Left kidney (tissue), 2 donors: ENCODE data around the gene NGEF. TPM values are rescaled to one million over a fixed set of nuclear protein-coding genes. Genes with fewer than 3 reads are reported as not detected.

Experiments used
- DNase-seq: peaks from one replicate; pipeline ENCODE4 v3.0.0-alpha.2; 2013
- polyA plus RNA-seq: library from polyadenylated mRNA; unstranded; fragments of 120-200 nt; gene quantifications from one replicate; pipeline ENCODE4 v1.2.1, GENCODE V29; 2013; ENCODE audit not compliant: insufficient read length

The NGEF gene
- polyA plus RNA-seq, 1 donor, result 1.7 TPM

DNA sequence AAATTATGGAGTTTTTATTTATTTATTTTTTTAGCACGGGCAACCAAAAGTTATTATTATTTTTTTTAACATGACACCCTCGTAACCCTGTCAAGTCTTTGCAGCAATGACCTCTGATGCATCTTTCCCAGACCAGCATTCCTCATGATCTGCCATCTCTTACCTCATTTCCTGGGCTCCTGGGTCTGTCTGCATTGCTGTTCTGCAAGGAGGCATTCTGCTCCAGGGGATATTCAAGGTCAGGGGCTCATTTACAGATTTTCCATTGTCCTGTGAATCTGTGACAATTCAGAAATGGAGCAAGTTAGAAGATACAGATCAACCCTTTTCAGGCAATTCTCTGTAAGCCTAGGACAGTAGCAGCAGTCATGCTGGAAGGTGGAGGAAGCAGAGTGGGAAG, 43.0 kb downstream of the NGEF start:
- no peak for DNase-seq

DNA sequence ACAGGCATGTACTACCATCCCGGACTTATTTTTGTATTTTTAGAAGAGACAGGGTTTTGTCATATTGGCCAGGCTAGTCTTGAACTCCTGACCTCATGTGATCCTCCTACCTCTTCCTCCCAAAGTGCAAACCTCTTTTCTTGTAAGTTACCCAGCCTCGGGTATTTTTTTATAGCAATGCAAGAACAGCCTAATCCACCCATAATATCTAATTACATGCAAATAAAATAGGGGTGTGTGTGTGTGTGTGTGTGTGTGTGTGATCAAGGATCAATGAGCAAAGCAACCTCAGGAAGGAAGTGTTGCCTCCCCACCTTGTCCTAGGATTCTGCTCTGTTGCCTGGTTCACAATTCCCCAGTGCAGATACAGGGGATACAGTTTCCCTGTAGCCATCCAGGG, 45.6 kb downstream of the NGEF start:
- no peak for DNase-seq

DNA sequence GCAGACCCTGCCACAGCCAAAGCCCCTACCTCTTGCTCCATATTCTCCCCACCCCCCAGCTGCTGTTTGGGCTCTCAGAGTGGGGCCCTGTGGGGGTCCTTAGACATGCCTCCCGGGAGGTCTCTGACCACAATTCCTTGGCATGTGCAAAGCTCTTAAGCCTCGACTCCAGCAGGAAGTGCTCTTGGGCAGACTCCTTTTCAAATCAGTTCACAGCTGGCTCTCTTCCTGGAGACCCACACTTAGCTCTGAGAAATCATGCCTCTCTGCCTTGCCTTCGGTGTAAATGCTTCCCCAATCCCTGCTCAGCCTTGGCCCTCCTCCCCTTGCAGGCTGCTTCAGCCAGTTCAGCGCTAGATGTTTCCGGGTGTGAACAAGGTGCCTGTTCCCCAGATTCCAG, 46.9 kb downstream of the NGEF start:
- DNase-seq, result no peak

DNA sequence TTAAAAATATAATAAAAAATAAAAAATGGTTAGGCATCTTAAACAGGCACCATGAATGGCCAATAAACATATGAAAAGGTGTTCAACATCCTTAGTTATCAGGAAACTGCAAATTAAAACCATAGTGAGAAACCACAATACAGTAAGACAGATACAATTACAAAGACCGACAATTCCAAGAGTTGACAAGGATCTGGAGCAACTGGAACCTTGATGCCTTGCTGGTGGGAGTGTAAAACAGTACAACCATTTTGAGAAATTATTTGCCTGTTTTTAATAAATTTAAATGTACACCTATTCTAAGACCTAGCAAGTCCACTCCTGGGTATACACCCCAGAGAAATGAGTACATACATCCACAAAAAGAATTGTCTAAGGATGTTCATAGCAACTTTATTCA, 49.1 kb downstream of the NGEF start:
- DNase-seq, result no peak

DNA sequence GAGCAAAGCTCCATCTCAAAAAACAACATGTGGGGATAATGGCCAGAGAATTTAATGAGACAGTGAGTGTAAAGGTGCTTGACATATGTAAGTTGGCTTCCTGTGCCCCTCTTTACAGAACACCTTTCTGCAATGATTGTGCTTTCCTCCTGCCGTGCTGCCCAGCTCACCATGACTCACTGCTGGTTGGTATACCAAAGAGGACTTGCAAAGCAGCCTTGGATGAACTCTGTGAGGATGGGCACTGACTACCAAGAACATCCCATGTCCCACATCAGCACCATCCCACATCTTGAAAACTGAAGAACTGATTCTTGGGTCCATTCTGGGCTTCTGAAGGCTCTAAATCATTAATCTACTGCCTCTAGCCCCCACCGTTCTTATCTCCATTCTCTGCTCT, 52.2 kb downstream of the NGEF start:
- no peak for DNase-seq

DNA sequence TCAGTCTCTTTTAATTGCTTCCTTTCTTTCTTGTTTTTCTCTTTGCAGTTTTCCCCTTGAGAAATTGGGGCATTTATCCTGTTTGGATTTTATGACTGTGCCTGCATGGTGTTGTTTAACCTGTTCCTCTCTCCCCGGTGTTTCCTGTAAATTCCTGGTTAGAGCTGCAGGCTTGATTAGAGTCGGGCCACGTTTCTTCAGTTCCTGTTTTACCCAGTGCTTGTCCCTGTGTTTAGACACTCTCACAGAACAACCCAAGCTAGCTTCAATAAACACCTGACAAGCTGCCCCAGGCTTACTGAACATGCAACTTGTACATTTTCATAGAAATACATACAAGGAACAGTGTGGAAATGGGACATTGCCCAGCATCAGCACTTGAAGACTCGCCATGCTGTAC, 53.9 kb downstream of the NGEF start:
- no peak for DNase-seq

DNA sequence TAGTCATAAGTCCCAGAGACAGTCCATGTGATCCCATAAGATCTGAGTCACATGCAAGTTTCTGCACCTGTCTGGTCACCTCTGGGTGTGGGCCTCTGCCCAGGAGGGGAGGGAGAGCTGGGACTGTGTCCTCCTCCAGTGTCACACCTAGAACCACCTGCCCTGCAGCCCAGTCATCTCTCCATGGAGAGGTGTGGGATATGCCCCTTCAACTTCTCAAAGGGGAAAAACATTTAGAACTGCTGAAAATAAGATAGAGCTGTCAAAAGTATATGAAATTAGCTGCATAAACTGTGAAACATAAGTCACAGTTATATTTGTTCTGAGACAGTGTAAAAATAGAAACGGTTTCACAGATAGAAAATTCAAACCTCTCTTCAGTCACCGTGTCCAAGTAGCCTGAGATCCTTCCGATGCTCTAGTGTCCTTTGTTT, 55.4 kb downstream of the NGEF start:
- no peak for DNase-seq

DNA sequence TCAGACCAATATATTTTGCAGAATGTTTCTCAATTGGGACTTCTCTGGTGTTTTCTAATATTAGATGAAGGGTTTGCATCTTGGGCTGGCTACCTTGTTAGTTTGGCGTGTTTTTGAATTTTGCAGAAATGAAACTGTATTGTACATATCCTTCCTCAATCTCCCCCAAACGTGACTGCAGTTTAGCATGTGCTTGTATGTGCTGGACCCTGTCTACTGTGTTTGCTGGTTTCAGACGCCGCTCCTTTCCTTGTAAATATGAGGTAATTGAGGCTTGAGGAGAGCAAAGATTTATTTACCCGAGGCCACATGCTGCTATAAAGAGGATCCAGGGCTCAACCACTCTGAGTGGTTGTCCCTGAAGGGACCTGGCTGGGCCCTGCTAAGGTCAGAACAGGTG, 57.2 kb downstream of the NGEF start:
- DNase-seq, result no peak

DNA sequence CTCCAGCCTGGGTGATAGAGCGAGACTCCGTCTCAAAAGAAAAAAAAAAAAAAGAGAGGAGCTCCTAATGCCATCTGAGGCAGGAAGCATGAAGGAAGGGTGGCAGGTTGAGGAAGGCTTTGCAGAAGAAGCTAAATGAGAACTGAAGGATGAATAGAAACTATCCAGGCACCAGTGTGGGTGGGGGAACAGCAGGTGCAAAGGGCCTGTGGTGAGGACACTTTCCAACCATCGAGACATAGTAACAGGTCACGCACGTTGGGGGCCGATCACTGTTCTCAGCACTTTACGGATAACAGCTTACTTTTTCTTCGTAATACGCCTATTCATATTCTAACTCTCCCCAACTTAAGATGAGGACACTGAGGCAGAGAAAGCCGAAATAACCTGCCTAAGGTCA, 58.4 kb downstream of the NGEF start:
- DNase-seq, result no peak

DNA sequence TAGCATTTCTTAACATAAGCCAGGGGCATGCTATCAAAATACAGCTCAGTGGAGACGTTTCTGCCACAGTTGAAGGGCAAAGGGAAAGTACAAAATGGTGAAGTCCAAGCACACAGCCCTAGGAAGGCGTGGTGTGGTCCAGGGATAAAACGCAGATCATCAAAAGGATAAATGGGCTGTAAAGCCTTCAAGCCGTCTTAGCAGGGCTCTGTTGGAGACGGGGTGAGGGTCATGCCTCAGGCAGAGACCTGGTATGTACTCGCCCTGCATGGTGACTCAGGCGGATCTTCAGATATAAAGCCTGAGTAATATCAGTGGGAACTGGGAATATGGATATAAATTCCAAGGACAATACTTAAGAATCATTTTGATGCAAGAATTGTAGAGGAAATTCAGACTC, 61.2 kb downstream of the NGEF start:
- DNase-seq, result no peak

DNA sequence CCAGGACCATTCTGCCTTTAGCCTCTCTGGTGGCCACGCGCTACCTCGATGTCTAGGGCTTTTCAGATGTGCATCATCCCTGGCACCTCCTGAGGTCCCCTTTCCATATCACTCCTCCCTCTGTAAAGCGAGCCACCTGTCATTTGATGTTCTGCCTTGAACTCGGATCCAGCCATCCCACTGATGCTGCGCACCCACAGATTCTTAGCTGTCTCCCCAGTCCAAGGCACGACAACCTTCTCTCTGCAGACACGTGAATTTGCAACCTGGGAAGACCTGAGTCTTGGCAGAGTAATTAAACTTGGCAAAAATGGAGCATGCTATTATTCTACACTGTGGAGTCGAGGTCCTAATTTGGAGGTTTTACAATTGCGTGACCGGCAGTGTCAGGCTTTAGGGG, 61.9 kb downstream of the NGEF start:
- no peak for DNase-seq

DNA sequence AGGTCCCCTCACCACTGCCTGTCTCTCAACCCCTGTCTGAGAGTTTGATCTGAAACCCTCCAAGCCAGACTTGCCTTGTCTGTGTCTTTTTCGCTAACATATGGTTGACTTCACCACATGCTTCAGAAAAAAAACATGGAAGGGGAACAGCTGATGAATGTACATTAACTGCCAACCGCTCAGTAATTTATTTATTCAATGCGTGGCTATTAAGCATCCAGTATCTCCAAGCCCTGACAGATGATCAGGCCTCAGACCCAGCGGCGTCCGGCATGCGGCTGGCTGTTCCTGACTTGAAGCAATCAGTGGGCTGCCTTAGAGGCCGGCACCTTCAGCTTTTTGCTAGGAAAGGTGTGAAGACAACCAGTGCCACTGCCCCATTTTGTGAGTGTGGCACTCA, 62.3 kb downstream of the NGEF start:
- no peak for DNase-seq

DNA sequence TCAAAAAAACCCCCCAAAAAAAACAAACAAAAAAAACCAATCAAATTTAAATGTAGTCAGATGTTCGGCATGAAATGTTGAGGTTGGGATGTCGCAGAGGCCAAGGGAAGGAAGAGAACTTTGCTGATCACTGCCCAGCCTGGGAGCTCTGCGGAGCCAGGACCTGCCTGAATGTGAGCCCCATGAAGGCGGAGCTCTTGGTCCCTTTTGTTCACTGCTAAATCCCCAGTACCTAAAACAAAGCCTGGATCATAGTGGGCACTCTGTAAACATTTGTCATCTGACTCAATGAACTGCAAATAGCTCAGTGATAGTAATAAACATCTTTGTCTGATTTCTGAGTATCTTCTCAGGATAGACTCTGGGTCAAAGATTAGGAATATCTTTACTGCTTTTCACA, 64.0 kb downstream of the NGEF start:
- no peak for DNase-seq

DNA sequence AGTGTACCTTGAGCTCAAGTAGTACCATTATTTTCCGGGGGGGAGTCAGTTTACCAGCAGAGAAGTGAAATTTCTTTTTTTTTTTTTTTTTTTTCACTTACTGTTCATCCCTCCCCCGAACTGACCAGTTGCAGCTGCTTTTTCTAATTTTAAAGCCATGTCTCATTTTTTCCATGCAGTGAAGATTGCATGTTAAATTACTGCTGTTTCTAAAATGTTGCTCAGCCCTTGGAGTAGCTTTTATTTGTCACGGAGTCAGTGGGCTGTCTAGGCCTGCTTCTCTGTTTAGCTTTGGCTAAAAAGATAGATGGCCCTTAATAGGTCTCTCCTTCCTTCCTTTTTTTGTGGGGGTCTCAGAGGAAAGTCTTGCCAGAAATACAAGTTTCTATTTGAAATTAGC, 70.2 kb downstream of the NGEF start:
- no peak for DNase-seq

DNA sequence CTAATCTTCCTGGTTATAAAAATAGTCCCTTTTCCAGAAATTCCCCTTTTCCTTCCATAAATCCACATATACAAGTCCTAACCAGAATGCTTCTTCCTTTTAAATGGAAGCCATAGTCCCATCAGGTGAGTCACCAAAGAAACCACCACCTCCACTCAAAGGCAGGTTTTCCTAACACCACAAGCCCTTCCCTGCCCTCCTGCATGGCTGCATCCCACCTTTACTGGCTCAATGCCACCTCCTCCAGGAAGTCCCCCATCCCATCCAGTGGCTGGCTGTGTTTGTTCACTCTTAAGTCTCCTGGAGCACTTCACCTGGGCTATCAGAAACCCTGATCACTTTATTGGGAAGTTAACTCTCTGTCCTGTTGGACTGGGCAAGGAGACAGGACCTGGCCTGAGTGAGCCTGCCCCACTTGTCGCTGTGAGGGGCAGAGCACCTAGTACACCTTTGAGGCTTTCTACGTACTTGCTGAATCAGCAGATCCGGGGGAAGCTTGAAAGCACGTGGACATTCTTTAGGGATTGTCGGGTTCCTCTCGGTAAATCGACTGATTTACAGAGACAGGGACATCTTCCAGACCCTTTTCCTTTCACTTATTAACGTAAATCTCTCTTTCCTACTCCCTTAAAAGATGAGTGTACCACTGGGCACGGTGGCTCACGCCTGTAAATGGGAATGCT, 71.0 kb downstream of the NGEF start:
- DNase-seq, result no peak

DNA sequence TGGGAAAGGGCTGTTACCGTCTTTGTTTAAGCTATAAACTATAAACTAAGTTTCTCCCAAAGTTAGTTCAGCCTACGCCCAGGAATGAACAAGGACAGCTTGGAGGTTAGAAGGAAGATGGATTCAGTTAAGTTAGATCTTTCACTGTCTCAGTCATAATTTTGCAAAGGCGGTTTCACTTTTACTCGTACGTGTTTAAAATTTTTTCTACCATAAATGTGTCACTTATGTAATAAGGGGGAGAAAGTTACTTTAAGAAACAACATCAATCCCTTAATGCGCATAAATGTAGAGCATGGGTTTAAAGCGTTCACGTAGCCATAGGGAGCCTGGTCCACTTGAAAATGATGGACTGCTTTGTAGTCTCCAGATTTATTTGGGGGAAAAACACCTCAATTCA, 71.7 kb downstream of the NGEF start:
- DNase-seq, result no peak

DNA sequence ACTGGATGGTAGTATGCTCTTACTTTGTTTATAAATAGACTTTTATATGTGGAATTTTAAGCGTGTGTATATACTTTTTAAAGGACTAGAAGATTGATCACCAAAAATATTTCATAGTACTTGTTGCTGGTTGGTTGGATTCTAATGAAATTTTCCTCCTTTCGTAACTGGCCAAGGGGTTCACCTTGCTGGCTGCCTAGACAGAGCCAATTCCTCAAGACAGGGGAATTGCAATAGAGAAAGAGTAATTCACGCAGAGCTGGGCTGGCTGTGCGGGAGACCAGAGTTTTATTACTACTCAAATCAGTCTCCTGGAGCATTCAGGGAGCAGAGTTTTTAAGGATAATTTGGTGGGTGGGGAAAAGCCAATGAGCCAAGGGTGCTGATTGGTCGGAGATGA, 72.3 kb downstream of the NGEF start:
- no peak for DNase-seq

DNA sequence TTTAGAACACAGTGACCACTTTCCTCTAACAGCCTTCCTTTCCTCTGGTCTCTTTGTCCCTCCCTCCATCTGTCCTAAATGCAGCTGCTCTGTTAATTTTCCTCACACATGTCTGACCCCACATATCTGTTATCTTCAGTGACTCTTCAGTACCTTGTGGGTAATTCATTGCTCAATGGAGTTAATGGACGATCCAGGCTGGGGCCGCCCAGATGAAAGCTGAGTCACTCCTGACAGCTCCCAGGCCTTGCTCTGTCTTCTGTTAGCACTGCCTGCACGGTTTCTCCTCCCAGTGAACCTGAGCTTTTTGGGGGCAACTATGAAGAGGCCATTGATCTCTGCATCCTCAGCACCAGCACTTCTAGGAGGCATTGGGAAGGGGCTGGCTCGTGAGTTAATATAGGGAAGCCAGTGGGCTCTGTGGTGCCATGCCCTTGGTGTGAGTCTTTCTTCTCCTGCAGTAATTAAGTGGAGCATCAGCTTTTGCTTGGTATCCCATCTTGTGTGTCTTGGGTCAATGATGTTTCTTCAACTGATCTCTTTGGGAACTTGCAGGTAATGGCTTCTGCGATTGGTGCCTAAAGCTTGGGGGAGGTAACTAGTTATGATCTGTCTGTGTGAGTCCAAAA, 75.7 kb downstream of the NGEF start:
- no peak for DNase-seq

DNA sequence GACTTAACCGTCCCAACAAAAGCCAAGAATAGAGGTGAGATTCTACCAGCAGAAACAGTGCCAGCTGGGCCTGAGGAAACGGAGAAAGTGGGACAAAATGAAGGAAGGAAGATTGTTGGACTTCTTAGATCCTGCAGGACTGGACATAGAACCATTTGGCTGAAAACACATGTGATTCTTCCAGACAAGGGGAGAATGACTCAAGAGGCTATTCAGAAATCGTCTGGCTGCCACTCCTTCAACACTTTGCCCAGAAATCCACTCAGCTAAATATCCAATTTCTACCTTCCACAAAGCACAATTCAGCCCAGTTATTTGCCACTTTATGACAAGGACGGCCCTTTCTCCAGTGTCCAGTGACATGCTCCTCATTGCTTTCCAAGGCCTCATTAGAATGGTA, 81.4 kb downstream of the NGEF start:
- no peak for DNase-seq

DNA sequence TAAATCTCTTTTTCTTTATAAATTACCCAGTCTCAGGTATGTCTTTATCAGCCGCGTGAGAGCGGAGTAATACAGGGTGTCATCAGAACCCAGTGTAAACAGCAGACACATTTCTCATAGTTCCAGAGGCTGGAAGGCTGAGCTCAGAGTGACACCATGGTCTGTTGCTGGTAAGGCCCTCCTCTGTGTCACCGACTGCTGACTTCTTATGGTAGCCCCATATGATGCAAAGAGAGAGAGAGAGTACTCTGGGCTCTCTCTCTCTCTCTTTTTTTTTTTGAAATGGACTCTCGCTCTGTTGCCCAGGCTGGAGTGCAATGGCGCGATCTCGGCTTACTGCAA, 83.0 kb downstream of the NGEF start:
- DNase-seq, result no peak

DNA sequence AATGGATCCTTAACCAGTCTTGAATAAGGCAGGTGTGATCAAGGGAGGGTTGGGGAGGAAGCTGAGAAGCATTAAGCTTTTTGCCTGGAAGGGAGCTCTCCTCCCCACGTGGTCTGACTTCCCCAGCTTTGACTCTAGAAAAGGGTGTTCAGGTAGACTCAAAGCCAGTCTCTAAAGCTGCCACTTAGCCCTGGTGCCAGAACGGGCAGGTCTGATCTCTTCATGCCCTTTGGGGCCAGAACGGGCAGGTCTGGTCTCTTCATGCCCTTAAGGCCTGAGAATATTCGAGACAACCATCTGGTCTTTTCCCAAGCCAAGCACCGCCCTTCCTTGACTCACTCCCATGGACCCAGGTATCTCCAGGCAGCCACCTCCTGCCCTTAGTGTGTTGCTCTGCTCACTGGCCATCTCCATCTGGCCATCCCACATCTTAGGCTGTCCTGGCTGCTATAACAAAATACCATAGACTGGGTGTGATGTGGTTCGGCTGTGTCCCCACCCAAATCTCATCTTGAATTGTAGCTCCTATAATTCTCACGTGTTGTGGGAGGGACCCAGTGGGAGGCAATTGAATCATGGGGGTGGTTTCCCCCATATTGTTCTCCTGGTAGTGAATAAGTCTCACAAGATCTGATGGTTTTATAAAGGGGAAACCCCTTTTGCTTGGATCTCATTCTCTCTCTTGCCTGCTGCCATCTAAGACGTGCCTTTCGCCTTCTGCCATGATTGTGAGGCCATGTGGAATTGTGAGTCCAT, 83.6 kb downstream of the NGEF start:
- no peak for DNase-seq

DNA sequence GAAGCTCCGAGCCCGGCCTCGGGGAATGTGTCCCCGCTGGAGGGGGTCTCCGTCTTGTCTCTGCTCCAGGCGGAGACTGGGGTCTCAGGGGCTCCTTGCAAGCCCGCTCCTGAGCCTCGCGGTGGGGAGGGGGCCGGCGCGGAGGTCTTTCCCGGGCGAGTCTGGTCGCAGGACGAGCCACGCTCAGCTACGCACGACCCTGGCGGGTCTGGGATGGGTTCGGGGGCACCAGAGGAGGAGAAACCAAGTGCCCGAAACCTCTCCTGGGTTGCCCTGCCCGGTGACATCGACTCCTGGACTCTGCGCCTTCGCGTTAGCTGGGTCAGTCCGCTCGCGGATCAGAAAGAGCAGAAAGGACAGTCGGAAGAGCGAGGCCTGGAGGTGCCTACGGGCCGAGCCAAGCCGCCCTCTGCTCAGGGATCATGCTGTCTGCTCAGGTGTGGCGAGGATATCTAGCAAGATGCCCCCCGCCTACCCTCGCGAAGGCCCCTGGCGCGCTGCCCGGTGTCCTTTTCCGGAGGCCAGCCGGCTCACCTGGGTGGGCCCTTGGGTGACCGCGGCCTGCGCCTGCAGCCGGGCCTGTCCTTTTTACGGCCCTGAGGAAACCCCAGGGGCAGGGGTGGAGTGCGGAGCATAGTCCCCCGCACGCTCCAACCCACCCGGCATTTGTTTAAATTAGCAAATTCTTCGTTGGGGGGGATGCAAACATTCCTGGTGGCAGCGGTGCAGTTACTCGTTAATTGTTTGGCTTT, 84.3 kb downstream of the NGEF start:
- no peak for DNase-seq
